HG02852 (cell line): ENCODE data around the gene EFCAB11.

ENCODE experiments used
- ATAC-seq: cut with Tn5 transposase; IDR thresholded peaks from one replicate; pipeline ENCODE4 v1.9.1; 2021; ENCODE audit warnings: mild to moderate bottlenecking, moderate library complexity; ENCODE audit not compliant: unreplicated experiment

Gene EFCAB11

DNA sequence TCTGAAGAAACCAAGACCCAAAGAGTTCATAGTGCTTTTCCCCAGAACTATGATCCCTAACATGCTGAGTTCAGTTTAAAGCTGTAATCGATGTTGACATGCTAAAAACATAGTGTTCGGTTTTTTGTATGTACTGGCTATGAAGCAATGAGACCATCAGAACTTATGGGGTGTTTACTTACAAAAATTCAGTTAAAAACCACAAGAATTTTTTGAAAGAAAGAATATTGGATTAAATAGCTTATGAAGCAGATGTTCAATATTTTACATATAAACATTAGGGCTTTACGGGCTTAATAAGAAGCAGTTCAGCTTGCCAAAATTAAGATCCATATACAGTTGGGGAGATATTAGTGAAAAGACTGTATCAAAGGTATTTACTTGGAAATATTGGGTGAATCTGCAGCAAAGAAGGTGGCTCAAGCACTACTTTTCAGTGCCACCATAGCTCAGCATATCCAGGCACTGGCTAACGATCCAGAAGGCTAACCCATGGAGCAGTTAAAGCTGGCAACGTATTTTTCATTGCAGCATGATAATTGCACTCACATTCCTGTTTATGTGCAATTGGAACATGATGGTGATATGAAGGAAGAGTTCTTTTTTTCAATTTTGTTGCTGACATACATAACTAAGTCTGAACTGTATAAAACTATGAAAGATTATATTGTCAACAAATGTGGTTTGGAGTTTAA is 125.9 kb downstream of the EFCAB11 start:
- ATAC-seq = no peak

DNA sequence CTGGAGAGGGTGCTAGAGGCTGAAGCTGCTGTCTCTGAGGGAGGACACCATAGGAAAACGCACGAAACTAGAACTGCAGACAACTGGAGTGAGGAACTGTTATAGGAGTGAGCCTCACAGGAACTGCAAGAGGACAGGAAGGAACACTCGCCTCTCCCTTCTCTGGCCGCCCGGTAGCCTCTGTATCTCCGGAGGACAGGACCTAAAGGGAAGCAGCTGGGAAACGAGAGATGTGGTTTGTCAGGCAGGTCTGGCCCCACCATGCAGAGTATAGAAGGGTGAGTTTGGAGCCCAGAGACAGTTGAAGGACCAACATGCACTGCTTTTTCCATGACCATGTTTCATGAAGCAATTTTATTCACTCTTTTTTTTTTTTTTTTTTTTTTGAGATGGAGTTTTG is 127.3 kb downstream of the EFCAB11 start:
- ATAC-seq = no peak

DNA sequence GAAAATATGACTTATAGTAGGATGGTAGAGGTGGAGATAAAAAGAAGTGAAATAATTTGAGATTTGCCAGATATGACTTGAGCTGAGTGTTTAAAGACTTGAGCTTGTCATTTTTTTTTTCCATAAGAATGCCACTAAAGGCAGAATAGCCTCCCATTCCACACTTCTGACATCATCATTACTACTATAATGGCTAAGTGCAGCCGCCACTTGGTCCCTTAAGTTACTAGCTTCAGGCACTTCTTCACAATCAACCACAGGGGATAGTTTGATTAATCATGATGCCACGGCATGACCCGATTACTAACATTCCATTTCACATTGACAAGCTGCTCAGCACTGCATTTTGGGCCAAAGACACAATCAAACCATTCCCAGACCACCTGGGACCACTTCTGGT is 127.9 kb downstream of the EFCAB11 start:
- ATAC-seq = no peak

DNA sequence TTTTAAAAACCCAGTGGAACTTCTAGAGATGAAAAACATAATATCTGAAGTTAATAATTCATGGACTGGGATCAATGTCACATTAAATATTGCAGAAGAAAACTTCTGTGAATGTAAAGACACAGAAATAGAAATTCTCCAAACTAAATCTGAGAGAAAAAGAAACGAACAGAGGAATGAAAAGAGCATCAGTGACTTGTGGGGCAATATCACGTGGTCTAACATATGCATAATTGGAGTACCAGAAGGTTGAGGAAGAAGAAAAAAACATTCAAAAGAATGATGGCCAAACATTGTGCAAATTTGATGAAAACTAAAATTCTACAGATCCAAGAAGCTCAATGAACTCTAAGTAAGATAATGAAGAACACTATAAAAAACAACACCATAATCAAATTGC is 130.8 kb downstream of the EFCAB11 start:
- ATAC-seq = no peak

DNA sequence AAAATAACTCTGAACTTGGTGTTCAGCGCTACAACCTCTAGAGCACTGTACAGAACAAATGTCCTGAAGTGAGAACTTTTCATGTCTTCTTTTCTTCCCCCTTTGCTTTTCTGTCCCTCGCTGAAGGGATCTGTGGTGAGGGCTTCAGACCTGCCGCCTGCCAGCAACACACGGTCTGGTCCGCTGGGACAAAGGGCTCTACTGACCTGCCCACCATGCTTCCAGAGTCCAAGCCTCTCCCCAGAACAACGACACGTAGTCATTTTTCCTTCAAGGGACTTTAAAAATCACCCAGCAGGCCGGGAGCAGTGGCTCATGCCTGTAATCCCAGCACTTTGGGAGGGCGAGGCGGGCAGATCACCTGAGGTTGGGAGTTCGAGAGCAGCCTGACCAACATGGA is 140.4 kb downstream of the EFCAB11 start:
- no peak for ATAC-seq

DNA sequence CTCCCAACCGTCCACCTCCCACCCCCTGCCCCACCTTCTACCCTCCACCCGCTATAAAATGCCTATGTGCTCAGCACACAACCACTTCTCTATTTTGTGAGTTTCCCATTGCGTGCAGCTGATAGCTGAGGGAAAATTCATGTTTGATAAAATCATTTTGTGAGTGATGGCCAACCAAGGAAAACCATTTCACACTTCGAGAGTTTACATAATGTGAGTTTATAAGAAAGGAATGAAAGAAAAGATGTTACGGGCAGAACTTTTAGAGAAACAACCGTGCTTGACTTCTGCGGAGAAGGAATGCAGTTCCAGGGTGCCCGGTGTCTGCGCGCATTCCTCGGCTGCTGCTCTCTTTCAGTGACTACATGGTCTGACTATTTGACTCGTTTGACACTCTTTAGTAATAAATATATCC is 140.9 kb downstream of the EFCAB11 start:
- no peak for ATAC-seq

DNA sequence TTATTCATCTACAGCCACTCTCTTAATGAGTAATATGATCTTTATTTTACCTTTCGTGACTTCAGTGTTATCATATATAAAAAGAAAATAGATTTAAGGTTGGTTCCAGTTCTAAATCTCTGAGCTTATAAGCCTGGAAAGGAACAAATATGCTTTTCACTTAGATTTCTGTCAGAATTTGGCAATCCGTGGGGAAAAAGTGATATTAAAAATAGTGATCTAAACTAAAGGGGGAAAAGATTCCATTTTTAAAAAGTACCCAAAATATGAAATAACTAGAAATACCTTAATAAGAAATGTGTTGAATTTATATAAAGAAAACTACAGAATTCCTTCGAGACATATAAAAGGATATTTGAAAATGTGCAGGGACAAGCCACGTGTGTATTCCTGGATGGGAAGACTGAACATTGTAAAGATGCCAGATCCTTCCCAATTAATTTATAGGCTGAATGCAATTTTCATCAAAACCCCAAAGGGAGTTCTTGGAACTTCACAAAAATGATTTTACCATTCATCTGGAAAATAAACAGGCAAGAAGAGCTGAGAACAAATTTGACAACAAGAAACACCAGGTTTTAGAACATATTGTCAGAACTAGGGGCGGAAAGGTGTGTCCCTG is 142.5 kb downstream of the EFCAB11 start:
- no peak for ATAC-seq

DNA sequence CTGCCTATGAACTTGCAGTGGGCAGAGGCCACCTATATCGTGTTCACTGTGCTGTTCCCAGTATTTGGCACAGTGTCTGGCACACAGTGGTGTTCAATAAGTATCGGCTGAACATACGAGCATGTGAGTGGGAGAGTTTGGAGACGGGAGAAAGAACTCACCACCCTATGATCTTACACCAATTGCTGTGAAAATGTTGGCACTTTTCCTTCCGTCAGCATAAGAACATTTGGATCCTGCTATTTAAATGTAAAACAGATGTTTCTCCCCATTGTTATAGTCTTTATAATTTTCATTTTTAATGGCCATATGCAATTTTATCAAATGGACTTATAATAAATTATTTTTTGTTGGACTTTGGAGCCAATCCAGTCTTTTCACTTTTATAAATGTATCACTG is 144.4 kb downstream of the EFCAB11 start:
- ATAC-seq = no peak

DNA sequence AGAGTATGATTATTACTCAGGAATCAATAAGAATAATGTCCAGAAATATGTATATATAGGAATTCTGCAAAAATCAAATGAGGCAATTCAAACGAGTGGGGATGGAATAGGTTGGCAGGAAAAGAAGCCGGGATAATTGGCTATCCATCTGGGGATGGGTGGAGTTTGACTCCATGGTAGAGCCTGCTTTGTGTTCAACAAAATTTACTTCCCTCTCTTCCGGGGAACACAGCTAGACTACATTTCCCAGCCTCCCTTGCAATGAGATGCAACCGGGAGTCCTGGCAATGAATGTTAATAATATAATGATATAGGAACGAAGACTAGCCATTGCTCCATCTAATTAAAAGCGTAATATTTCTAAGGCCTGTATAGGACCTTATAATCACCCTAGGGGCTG is 146.6 kb downstream of the EFCAB11 start:
- ATAC-seq = no peak

DNA sequence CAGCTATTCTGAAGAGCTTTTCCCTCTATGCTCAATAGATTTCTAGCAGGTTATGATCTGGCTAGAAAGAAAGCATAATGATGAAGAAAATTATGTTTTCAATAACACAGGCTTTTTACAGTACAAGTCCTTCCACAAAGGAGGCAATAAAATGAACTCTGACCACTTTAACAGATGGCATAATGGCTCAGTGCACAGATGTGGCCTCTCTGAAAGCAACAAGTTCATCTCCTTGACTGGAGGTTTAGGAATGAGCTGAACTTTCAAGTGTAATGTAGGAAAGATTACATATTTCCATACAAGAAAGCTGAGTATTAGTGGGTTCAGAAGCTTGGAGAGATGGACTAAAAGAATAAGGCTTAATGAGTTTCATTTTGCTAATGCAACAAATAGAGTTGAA is 147.4 kb downstream of the EFCAB11 start:
- ATAC-seq = no peak

DNA sequence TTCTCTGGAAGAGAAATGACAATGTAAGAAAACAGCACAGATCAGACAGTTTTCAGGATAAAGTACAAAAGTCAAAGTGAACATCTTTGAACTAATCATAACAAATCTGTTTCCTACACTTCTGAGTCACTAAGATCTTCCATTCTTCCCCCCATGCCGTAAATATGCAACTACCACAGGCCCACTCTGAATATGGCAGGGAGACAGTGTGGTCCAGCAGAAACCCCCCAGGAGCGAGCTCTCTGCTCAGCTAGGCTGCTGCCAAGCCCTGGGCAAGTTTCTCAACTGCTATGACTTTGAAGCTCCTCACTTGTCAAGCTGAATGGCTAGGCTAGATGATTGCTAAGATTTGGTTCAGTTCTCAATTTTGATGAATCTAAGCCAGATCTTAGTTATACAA is 148.1 kb downstream of the EFCAB11 start:
- no peak for ATAC-seq

DNA sequence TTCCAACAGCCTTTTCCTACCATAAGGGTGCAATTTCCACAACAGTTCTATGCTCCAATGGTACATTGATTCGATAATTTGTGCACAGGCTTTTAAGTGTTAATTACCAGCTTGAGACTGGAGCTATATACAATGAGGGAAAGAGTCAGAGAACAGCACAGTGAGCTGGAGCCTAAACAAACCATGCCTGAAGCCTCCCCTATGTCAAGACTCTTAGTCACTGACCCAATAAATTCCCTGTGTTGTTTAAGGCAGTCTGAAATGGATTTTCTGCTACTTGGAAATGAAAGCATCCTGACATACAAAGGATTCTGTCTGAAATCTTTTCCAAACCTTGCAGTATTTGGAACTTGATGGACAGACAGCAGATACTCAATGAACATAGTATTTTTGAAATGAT is 149.0 kb downstream of the EFCAB11 start:
- no peak for ATAC-seq

DNA sequence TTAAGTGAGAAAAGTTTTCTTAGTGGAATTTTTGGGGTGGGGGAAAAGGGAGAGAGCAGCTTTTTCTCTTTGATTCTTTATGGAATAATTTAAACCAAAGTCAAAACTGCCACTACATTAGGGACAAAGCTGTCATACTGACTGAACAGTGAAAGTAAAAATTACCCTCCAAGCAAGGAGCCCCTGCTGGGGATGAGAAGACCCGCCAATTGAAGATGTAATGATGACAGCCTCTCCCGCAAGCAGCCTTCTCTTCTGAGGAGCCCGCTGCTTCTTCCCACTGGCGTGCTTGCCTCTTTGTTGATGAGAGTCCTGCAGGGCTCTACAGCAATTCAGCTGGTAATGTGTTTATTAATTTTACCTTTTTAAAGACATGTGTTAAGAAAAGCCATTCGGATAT is 151.0 kb downstream of the EFCAB11 start:
- no peak for ATAC-seq

DNA sequence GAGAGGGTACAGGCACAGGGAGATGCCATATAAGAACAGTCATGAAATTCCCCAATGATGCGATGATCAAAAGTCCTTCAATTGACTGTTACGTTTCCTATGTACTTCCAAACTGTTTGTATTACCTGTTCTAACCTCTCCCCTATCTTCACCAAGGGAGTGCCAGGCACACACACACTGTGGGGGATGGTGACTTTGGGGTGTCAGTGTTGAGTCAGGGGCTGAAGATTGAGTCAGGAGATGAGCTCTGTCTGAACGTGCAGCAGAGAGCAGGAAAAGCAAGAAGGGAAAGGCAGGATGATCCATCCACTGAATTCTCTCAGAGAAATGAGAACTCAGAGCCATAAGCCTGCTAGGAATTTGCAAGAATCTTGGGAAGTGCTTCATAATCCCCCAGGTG is 153.4 kb downstream of the EFCAB11 start:
- no peak for ATAC-seq

DNA sequence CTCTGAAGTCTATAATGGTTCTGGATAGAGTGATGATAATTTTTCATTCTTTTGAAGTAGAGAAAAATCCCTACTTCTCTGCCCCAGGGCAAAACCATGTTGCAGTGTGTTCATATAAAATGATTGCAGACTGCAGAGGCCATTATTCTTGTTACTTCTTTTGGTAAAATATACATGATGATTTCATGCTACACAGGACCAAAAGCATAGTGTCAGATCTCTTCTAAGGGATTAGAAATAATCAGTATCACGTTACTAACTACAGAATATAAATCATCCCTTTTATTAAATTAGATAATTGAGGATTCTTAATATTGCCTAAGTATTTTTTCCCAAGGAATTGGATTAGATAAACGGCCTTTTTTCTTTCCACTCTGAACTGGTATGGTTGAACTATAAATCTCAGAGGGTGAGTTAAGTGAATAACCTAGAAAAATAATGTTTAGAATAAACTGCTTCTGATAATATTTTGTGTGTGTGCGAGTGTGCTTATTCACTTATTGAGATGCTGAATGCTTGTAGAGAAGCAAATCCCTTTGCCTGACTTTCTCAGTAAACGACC is 156.2 kb downstream of the EFCAB11 start:
- no peak for ATAC-seq

DNA sequence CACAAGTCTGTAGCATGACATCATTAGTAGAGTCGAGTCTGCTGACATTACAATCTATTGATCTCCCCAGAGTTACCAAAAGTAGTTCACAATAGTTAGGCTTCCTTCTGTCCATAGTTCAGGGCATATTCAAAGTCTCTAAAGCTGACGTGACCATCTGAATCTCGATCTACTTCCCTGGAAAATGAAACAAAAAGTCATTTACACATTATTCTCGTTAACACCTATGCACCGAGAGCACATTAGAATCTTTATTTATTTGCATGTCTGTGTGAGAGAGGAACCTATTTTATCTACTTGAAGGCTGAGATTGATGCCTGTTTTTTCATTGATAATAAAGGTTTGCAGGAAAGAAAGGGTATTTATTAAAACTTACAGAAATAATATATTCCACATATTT is 157.4 kb downstream of the EFCAB11 start:
- ATAC-seq = no peak

DNA sequence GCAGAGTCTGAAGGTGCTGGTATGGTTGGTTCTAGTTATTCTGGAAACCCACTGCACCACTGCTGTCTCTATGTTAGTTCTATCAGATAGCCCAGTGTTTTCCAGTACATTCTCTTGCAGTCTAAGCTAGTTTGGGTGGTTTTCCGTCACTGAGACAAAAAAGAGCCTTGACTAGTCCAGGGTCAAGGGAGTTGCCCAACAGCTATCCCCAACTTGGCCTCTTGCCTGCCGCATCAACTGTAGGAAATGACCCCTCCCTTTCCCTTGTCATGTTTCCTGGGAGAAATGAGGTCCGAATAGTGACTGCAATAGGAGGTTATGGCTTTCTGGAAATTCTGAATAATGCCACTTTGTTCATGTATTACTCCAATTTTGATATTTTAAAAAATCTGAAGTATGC is 160.4 kb downstream of the EFCAB11 start:
- no peak for ATAC-seq

DNA sequence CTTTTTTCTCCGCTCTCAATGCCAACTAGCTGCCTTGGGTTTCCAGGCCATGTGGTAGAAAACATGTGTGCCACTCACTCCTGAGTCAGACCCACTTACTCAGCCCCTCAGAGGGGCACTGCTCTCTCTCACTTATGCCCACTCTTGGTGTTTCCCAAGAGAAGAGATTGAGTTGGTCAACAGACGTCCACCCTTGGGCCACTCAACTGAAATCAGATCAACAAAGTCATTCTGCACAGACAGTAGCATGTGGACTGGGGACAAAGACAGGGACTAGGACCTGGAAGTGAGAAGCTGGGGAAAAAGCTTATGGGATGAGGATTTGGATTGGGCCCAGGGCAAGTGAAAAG is 161.2 kb downstream of the EFCAB11 start:
- no peak for ATAC-seq

DNA sequence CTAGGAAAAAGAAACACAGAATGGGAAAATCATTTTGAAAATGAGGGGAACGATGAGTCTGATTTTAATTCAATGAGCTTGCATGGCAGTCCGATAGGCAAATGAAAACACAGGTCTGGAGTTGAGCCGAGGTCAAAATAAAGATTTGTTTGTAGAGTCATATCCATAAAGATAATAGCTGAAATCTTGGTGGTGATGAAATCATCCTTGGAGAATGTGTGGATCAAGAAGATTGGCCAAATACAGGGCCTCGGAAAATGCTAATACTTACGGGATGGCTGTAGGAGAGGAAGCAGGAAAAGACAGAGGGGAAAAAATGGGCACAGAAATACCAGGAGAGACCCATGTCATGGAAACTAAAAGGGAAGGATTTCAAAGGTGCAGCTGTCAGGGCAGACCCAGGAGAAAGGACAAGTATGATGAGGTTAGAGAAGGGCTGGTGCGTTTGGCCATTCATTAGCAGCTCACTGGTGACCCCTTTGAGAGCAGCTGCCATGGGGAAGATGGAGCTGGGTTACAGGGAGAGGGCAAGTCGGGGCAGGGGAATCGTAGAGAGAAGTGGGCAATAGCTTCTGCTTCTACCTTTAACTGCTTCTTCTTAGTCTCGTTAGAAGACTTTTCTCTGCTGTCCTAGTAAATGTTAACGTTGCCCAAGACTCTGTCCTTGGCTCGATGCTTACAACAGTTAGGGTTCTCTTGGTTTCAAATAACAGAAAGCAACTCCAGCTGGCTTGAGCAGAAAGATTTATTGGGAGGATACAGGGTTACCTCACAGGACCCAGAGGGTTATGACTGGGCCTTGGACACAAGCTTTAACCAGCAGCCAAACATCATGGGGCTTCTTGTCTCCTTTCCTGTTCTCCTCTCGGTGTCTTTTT is 161.8 kb downstream of the EFCAB11 start:
- ATAC-seq = no peak

DNA sequence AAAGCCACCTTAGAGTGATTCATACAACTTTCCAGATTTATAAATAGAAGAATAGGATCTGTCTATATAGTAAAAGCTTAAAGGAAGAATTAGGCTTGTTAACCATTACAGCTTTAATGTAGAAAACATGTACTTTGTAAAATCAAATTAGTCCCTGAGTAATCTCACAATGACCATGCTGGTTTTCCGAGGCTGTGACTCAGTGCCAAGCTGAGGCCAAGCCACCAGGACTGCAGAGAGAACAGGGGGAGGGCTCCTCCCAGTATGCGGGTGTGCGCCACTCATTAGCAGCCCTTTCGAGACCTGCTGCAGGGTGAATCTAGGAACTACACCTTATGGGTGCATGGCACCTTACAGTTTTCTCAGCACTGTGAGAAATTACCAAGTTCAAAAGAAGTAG is 167.0 kb downstream of the EFCAB11 start:
- no peak for ATAC-seq

DNA sequence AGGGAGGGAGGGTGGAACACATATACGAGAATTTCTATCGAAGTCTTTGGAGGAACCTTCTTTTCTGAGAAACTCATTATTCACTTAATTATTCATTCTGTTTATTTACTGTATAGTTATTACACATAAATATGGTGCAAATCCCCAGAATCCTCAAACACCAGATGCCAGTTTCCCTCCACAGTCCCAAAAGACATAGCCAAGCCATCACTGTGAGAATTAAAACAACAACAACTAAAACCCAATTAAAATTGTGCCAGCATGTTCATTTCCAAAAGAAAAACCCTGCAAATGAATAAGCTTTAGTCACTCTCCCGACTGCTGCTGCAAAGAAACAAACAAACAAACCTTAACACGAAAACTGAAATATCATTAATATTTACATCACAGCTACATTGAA is 173.5 kb downstream of the EFCAB11 start:
- no peak for ATAC-seq

DNA sequence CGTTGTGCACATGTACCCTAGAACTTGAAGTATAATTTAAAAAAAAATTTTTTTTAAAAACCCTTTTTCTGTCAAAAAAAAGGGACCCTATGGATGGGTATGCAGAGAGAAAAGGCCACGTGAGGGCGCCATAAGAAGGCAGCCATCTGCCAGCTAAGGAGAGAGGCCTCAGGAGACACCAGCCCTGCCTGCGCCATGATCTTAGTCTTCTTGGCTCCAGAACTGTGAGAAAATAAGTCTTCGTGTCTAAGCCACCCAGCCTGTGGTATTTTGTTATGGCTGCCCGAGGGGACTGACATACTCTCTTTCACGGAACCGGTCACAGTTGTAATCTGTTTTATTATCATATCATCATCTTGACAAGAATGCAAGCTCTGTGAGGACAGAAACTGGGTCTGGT is 174.8 kb downstream of the EFCAB11 start:
- no peak for ATAC-seq
